NCI-H1436 (cell line): ENCODE results near the gene INPP5A.
"Not testable (repeated sequence)": the region's sequence is repeated elsewhere in the genome, so short reads cannot be mapped to it uniquely, and the experiment has no call there.

Experiments used
- DNase-seq: peaks from one replicate; lab custom pipeline; 2025; lab: John Stamatoyannopoulos, UW

INPP5A gene

DNA sequence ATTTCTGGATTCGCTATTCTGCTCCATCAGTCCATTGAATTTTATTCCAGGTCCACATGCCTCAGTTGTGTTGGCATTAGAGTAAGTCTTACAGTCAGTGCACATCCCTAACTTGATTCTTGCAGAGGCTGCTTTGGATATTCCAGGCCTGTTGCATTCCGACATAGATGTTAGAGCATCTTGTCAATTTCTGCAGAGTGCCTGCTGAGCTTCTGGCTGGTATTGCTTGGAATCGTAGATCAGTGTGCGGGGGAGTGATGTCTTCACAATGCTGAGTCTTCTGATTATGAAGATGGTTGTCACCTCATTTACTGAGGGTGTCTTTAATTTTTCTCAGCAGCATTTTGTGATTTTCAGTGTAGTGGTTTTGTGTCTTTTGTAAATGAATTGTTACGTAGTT, 45.2 kb downstream of the INPP5A start:
- no peak for DNase-seq

DNA sequence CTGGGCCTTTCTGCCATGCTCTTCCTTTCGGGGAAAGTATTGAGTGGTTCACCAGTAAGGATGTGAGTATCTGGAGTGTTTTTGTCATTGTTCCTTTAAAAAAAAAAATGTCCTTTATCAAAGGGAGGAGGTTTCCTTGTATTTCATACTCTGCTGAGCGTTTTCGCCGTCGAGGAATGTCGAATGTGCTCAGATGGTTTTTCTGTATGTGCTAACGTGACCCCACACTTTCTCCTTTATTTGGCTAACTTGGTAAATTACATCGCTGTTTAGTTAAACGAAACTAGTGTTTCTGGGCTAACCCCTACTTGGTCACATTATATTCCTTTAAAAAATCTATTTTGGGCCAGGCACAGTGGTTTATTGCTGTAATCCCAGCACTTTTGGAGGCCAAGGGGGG, 45.9 kb downstream of the INPP5A start:
- no peak for DNase-seq

DNA sequence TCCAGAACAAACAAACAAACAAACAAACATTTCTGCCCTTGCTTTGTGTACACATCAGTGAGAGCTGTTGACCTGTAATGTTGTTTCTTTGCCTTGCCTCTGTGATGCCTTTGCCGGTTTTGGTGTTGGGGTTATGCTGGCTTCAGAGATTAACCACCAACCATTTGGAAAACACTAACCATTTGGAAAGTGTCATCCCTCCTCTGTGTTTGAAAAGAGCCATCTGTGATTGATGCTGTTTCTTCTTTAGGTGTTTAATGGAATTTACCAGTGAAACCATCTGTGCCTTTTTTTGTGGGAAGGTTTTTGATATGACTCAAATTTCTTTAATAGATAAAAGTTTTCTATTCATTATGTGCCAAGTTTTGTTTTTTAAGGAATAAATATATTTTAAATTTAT, 46.5 kb downstream of the INPP5A start:
- no peak for DNase-seq

DNA sequence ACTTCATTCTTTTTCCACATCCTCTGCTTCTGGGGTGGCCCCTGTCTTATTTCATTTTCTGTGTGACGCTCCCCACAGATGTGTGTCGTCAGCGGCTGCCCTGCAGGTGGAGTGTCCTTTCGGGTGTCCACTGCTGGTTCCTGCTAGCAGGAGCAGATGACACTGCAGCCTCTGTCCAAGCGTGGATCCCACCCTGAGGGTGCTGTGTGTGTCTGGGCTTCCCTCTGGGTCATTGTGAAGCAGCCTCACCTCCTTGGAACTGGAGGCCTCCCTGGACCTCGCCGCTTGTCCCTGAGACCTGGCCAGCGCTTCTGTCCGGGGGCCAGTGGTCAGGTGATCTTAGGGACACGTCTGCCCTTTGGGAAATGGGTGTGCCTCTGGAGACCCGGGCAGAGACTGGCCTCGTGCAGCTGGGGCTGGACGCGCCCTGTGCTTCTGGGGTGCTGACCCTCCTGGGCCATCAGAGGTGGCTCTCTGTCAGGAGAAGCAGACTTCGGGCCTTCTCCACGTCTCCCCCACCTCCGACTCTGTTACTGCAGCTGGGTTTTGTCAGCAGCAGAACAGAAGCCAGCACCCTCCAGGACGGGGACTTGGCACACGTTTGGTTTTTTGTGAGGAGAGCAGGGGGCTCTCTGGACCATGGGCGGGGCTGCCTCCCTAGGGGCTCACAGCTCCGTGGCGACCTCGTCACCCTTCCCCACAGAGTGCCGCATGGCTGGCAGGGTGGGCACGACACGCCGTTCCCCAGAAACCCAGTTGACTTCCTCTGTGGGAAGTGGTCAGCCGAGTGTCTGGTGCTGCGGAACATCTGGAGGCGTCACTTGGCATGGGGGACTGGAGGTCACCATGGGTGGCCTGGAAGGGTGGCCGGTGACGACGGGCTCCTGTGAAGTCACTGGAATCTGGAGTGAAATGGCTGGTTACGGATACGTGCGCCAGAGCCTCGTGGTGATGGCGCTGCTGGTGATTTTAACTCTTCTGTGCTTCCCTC, 48.4 kb downstream of the INPP5A start:
- DNase-seq, result no peak

DNA sequence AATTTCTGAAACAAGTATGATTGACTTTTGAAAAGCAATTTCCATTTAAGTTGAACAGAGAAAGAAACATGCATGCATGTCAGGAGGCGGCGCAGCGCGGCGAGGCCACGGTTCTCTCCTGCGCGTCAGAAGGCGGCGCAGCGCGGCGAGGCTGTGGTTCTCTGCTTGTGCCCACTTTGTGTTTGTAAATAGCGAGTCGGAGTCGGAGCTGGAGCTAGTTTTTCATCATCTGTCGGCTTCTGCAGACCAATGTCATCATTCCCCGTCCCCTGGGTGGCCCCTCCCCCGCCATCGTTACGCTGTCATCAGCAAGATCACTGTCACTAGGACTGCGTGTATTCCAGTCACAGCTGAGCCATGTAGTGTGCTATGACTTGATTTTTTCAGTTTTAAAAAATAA, 49.2 kb downstream of the INPP5A start:
- no peak for DNase-seq

DNA sequence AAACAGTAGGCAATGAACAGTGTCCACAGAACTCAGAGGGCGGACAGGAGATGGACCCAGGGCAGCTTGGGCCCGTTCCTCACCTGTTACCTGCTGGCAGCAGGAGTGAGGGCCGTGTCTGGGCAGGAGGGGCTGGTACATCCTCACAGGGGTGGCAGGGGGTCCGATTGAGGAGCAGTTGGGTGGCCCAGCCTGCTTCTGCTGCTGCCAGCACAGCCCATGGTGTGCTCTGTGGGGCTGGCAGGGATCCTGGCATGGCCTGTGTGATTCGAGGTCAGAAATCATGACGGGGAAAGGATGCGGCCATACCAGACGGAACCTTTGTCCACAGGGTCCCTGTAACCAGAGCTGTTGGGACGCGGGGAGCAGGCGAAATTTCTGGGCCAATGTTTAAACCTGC, 49.6 kb downstream of the INPP5A start:
- DNase-seq, result no peak

DNA sequence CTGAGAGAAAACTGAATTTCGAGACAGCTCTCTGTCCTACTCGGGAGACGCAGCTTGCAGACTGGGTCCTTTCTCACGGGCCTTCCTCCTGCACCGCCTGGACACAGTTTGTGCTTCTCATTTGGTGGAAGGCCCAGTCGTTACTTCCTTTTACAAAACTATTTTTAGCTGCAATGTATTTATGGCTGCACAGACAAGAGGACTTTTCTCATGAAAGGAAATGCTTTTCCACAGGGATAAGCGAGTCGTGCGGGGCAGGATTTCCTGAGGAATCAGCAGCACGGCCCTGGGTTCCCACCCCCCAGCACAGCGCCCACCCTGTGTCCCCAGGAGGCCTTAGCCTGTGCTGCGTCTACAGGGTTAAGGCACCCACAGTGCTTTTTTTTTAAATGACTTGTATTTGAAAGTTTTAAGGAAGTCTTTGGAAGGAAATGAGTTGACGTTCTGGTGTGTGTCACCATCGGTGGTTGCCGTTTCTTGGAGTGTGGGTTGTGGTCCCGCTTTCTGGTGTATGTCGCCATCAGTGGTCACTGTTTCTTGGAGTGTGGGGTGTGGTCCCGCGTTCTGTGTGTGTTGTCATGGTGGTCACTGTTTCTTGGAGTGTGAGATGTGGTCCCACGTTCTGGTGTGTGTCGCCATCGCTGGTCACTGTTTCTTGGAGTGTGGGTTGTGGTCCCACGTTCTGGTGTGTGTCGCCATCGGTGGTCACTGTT, 50.9 kb downstream of the INPP5A start:
- no peak for DNase-seq

DNA sequence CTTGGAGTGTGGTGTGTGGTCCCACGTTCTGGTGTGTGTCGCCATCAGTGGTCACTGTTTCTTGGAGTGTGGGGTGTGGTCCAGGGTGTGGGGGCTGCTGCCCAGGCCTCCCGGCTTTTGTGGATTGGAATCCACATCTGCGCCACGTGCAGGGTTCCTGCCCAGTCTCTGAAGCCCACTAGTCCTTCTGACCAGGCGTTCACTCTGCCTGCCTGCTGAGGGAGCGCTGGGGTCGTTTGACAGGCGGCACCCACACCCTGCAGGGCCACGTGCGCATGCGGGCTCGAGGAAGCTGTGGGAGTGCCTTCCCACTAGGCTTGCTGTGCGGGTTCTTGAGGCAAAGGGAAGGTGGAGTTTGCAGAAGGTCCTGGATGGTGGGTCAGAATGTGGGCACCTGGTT, 51.4 kb downstream of the INPP5A start:
- DNase-seq, result no peak

DNA sequence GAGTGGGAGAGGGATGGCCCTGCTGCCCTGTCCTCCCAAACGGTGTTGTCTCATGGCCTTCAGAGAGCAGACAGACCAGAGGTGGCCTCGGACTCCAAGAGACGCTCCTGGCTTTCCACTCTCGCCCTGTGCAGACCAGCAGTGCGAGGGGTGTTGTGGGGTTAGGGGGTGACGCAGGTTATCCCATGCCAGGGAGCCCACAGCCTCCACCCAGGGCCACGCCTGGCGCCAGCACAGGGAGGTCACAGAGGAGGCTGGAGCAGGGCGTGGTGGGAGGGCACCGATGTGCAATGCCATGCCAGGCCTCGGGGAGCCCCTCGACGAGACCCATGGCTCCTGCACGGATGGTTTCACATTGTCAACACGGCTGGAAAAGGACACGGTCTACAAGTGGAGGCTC, 52.1 kb downstream of the INPP5A start:
- no peak for DNase-seq

DNA sequence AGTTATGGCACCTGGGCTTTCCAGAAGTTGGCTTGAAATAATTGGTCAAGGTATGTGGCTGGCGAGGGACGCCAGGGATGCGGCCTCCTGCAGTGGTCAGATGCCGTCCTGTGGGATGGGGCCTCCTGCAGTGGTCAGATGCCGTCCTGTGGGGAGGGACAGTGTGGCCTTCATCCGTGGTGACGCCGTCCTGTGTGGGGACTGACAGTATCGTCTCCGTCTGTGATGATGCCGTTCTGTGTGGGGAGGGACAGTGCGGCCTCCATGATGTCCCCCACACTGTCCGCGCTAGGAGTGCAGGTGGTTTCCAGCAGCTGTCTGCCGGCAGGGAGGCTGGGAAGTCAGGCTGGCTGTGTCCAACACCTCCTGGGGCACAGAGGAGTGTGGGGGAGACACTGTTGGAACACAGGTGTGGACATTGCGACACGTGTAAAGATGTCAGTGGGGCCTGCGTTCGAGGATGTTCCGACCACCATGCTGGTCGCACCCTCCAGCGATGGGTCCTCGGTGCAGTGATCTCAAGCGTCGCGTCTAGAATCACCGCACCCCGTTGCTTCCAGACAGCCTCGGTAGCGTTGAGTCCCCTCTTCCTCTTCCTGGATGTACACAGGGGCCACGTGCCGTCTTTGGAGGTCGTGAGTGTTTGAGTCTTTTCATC, 52.6 kb downstream of the INPP5A start:
- no peak for DNase-seq

DNA sequence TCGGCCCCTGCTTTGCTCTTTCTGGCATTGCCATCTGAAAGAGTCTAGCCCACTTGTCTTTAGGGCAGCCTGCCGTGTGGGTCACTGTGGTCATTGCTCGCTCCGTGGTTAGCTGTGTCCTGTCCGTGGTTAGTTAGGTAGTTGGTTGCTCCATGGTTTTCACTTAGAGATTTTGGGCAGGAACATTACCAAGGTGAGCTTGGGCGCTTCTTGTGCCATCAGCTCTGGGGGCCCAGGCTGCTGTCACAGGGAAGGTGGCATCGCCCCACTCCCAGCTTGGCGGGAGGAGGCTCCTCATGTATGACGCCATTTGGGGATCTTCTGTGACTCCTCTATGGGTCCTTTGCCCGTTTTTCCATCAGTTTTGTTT, 53.1 kb downstream of the INPP5A start:
- no peak for DNase-seq

DNA sequence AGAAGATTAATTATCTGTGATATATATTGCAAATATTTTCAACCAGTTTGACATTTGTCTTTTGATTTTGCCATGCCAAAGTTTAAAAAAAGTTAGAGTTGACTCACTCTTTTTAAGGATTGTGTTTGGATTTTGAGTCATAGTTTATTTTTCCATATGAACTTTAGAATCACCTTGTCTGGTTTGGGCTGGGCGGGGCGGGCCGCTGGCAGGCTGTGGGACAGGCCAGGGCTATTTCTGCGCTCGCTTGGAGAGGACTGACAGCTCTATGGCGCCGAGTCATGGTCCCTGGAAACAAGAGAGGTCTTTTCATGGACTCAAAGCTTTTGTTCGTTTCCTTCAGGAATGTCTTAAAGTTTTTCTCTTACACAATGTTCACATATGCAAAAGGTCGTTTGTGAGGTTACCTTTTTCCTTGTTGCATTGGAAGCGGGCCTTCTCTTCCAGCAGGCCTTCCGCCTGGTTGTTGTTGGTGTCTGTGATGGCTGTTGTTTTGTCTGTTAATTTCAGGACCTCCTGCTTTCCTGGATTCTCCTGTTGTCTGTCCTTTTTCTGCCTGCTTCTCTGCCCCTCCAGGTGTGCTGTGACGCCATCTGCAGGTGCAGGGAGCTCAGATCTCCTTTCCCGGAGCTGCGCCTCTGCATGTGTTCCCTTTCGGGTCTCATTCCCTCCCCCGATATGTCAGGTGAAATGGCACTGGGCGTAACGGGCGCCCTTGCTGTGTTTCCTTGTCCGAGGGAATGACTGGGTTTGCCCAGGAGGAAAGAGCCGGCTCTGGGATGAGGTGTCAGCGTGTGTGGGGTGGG, 53.8 kb downstream of the INPP5A start:
- DNase-seq, result no peak

DNA sequence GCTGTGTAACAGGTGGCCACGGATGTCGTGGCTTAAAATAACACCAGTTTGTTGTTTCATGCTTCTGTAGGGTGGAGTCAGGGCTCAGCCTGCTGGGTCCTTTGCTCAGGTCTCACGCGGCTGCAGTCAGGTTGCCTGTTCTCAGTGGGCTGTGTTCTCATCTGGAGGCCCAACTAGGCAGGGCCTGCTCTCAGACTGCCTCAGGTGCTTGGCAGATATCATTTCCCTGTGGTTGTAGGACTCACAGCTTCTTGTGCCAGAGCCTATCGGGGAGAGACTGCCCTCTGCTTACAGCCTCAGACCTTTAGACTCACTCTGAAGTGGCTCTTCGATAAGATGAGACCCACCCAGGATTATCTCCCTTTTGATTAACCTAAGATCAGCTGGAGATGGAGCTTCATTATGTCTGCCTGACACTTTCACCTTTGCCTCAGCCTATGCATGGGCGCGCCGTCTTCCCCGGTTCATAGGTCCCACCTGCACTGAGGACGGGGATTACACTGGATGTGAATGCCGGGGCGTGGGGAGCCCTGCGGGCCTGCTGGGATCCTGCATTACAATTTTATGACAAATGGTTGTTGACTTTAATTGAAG, 55.3 kb downstream of the INPP5A start:
- DNase-seq, result no peak

DNA sequence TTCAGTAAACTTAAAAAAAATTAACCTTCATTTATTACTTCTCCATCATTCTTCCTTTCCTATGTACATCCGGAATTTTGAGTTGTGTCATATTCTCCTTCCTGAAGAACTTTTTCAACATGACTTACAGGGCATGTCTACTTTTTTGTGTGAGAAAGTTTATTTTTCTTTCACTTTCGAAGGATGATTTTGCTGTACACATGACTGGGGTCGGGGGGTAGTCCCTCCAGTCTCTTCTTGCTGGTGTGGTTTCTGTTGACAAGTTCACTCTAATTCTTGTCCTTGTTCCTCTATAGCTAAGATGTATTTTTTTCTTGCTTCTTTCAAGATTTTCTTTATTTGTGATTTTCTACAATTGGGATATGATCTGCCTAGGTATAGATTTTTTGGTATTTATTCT, 55.8 kb downstream of the INPP5A start:
- DNase-seq, result no peak

DNA sequence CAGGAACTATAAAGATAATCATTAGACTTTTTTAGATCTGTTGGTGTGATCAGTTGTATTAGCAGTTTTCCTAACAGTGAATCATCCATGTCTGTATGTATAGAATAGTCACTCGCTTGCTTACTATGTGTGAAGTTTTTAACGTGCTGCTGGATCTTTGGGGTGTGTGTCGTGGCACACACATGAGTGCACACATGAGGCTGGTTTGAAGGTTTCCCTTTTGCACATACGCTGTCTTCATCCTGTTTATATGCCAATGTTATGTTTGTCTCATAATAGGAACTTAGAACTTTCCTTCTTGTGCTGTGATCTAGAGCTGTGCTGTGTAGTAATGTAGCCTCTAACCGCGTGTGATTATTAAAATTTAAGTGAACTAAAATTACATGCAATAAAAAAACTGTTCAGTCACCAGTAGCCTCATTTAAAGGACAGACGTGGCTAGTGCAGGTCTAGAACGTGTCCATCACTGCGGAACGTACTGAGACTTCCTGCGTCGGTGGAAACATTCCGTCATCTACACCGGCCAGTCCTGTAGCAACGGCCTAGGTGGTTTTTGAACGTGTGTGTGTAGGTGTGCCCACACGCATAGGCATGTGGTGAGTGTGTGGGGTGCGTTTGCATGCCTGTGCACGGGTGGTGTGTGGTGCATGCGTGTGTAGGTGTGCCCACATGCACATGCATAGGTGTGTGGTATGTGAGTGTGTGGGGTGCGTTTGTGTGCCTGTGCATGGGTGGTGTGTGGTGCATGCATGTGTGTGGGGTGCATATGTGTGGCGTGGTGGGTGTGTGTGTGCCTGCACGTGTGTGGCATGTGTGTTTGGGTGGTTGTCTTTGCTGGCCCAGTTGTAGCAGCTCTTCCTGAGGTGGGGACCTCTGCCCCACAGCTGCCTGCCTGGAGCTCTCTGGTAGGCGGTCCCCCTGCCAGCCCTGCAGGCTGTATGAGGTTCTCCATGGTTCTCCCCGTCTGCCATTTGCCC, 56.6 kb downstream of the INPP5A start:
- no peak for DNase-seq

DNA sequence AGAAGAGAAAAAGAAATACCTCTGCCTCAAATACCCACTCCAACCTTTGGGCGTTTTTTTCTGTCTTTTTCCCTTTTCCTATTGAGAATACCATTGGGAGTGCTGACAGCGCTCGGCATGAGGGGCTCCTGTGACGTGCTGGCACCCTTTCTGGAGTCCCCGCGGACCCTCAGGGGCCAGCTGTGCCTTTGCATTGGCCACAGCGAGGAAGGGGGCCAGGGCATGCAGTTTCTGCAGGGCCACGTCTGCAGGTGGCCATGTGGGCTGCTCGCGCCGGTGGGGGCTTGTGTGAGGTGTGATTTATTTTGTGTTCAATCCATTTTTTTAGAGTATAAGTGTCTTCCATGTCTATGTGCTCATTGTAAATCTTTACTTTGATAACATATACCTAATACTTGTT, 57.4 kb downstream of the INPP5A start:
- DNase-seq, result no peak

DNA sequence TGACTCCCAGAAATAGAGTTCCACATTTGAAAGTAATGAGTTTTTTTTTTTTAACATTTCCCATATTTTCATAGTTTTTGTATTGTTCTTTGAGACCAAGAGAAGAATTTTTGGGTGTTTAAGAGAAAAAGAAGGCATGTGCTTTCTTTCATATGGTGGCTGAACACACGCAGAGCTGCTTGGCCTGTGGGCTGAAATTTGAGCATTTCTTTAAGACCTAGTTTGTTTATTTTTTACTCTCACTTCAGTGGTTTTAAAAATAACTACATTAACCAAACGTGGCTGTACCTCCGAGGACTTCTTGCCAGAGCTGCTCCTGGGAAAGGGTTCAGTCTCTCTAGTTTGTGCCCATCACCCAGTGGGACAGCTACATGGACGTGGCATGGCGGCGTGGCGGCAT, 58.3 kb downstream of the INPP5A start:
- DNase-seq, result no peak

DNA sequence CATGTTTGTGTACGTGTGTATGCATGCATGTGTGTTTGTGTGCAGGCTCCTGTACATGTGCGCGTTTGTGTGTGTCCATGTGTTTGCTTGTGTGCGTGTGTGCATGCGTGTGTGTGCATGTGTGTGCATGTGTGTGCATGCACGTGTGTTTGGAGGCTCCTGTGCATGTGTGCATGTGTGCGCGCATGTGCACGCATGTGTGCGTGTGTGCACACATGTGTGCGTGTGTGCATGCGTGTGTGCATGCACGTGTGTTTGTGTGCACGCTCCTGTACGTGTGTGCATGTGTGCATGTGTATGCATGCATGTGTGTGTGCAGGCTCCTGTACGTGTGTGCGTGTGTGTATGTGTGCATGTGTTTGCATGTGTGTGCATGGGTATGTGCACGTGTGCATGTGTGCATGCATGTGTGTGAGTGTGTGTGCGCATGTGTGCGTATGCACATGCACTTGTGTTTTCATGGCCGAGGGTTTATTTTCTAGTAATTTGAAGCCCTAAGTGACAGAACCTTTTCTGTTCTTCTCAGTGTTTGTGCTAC, 59.2 kb downstream of the INPP5A start:
- no peak for DNase-seq

DNA sequence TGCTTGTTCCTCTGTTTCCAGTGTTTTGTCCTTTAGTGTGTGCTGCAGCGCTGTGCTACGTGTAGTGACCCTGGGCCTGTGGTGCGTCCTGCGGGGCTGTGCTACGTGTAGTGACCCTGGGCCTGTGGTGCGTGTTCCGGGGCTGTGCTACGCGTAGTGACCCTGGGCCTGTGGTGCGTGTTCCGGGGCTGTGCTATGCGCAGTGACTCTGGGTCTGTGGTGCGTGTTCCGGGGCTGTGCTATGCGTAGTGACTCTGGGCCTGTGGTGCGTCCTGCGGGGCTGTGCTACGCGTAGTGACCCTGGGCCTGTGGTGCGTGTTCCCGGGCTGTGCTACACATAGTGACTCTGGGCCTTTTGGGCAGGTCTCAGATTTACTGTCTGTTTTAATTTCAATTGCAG, 60.1 kb downstream of the INPP5A start:
- DNase-seq, result no peak

DNA sequence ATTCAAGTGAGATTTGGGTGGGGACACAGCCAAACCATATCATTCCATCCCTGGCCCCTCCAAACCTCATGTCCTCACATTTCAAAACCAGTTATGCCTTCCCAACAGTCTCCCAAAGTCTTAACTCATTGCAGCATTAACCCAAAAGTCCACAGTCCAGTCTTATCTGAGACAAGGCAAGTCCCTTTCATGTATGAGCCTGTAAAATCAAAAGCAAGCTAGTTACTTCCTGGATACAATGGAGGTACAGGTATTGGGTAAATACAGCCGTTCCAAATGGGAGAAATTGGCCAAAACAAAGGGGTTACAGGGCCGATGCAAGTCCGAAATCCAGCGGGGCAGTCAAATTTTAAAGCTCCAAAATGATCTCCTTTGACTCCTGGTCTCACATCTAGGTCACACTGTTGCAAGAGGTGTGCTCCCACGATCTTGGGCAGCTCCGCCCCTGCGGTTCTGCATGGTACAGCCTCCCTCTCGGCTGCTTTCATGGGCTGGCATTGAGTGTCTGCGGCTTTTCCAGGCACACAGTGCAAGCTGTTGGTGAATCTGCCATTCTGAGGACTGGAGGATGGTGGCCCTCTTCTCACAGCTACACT, 61.5 kb downstream of the INPP5A start:
- not testable (repeated sequence) for DNase-seq
